NCI-H2227 treated with DMSO at 0.1 percent for 48 hours (cell line): ENCODE data around the gene FAM124B.

ENCODE experiments used
- DNase-seq: peaks from one replicate; lab custom pipeline; 2025; lab: John Stamatoyannopoulos, UW

Gene FAM124B

DNA sequence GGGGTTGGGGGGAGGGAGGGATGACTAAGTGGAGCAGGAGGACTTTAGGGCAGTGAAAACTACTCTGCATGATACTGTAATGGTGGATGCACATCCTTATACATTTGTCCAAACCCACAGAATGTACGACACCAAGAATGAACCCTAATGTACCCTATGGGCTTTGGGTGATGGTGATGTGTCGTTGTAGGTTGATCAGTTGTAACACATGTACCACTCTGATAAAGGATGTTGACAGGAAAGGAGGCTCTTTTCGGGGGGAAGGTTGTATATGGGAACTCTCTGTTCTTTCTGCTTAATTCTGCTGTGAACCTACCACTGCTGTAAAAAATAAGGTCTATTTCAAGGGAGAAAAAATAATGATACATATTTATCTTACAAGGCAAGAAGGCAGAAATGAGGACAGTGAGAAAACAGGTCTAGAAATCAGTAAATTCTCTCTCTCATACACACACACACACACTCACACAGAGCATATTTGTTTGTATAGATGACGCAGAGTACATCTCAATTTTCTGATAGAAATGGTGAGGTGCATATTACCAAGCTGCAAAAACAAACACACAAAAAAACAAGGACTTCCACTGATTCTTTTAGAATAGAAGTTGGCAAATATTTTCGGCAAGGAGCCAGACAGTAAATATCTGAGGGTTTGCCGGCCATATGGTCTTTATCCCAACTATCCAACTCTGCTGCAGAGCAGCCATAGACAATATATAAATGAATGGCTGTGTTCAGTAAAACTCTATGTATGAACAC, 20.2 kb downstream of the FAM124B start:
- no peak for DNase-seq

DNA sequence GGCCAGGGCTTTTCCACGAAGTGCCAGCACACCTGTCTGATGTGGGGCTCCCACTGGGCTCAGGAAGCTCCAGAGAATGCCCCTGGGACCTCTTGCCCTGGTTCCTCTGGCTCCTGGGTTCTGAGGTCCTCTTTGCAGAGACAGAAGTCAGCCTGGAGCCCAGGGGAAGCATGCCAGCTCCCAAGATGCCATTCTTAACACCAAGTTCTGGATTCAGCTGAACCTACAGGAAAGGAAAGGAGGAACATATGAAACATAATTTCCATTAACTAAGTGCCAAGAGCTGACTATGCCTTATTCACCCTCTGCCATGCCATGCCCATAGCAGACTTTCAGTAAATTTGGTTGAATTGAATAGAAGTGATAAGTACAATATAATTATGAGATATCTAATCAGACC, 21.9 kb downstream of the FAM124B start:
- DNase-seq: no peak

DNA sequence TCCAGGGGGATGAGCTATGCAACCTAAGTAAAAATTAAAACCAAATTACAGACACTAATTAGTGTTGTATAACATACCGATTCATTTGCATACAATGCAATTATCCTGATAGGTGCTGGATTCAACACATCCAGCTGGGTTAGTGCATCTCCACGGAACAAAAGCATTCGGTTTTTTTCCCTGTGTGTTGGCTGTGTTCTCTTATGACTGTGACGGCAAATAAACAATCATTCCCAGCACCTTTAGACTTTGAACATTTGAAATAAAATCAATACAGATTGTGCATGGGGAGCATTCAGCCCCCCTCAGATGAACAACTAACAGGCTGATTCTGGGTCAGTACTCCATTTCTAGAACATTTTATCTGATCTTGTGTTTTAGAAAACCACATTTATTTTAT, 22.7 kb downstream of the FAM124B start:
- DNase-seq: no peak

DNA sequence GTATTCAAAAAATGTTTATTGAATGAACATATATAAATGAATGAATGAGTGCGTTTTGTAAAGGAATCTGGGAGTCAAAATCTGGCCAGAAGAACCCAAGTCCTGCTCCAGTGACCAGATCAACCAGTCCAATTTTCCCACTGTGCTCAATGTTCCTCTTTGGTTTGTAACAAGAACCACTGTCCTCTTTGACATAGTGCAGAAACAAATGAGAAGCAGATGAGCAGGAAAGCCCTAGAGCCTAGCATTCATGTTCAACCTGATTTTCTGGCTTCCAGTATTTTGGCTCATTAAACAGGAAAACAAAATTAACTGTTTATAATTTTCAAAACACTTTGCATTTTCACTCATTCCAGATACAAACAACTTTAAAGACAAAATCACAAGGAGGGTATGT, 23.2 kb downstream of the FAM124B start:
- no peak for DNase-seq

DNA sequence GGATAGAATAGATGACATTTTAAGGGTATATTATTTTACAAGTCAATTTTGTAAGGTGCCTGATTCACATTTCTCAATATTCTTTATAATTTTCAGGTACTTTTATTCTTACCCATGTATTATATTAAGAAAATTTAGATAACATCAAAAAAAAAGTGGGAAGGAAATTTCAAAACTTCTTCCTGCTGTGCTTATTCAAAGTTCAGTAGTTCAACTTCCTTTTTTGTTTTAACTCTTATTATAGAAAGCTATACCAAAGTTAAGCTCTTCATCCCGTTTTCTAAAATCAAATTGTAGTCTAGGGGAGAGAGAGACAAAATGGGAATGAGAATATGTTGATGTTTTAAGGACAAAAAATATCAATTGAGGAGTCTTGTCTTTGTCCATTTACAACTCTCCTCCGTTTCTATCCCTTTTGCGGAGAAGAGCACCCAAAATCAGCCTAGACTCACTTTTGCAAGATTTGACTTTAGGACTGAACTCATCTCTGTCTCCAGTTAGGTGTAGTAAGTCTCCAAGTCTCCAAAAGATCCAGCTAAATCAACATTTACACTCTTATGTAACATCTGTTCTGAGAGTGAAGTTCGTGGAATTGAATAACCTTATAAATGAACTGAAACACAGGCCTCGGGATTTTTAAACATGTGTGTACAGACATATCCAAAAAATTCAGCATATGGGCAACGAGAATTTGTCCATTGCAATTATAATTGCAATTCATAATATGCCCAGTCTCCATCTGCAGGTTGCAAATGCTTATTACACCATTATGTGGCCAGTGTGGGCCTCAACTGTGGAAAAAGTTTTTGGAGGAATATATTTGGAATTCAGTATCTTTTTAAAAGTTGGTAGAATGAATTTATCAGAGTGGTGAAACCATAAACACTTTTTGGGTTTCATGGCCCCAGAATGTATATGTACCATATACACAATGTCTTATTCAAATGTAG, 23.9 kb downstream of the FAM124B start:
- no peak for DNase-seq

DNA sequence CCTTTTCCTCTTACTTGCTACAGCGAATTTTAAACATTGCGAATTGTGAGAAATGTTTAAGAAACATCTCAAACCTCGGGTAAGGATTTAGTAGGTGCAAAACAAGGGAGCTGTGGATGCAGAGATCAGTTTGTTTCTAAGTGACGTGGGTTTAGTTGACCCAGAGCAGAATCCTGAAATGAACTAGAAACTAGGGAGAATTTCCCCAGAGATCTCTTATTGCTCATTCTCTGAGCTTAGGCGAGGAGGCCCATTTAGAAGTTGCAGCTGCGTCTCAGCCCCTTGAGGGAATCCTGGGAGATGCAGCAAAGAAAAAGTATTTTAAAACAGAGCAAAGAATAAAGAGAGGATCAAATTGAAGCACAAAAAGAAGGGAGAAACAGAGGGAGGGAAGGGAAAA, 29.3 kb downstream of the FAM124B start:
- DNase-seq: no peak

DNA sequence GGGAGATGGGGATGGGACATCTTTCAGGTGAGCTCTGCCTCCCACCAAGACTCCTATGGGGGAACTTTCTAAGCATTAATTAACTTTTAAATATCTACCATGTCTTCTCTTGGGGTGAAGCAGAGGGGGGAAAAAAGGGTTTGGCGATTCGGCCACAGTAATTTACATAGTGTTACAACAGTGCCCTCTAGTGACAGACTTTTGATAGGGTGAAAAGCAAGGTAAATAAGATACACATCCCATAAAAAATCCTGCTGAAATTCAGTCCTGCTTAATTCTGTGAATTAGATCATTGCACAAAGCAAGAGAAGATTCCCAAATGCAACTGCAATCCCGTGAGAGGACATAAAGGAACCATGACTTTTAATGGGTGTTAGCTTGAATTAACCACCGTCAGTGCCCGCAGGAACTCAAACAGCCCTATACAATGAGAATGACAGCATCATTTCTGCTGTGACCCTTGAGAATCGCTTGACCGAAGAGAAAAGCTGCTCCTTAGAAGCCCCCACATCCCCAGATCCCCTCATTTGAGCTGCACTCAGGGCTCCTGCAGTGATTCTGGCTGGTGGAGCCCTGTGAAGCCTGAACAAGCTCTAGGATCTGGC, 32.8 kb downstream of the FAM124B start:
- DNase-seq: no peak

DNA sequence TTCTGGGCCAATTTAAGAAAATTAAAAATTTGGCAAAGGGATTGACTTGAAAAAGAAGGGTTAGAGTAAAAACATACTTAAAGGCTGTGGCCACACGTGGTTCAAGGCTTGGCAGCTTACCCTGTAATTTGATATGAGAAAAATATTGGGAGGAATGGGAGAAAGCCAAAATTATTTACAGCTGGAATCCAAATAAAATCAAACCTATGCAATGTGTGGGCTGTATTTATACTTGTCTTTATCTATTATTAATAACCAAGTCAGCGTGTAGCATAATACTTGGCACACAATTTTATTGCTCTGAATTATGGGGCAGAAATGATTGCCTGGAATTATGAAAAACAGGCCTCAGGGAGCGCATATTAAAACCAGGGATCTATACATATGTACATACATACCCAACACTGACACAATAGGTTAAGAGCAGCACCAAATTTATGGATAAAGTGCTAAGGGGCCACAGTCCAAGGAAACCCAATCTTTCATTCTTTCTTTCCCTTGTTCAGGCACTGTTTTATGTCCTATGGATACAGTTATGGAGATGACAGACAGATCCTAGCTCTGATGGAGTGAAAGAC, 35.6 kb downstream of the FAM124B start:
- DNase-seq: peak; percentile 30

DNA sequence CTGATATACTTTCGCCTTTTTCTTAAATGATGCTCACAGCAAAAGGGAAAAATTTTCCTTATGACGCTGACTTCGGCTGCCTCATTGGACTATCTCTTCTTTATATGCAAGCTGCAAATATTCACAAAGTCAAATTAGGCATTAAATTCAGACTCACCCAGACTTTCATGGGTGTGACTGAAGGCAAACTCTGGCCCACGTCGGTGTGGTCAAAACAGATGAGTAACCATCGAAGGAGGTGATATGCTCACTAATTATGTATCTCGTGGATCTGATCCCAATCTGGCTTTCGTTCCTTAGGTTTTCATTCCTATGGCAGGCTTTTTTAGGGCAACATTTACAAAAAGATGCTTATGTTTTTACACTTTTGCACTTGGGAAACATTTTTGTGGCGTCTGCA, 36.6 kb downstream of the FAM124B start:
- DNase-seq: no peak

DNA sequence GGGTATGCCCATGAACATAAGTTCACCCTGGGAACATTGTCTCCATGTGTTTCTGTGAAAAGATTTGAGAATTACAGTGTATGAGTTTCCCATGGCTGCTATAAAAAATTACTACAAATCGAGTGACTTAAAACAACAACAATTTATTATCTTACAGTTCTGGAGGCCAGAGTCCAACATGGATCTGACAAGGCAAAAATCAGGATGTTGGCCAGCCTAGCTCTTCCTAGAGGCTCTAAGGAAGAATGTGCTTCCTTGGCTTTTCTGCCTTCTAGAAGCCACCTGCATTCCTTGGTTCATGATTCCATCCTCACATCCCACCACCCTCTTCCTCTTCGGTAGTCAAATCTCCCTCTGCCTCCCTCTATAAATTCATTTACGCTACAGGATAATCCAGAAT, 38.6 kb downstream of the FAM124B start:
- no peak for DNase-seq

DNA sequence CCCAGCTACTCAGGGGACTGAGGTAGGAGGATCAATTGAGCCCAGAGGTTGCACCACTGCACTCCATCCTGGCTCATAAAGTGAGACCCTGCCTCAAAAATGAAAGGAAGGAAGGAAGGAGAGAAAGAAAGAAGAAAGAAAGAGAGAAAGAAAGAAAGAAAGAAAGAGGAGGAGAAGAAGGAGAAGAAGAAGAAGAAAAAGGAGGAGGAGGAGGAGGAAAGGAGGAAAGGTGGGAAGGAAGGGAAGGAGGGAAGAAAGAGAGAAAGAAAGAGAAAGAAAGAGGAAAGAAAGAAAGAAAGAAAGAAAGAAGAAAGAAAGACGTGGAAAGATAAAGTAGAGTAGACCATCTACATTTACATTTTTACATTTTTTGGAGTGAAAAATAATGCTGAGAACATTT, 39.8 kb downstream of the FAM124B start:
- DNase-seq: no peak

DNA sequence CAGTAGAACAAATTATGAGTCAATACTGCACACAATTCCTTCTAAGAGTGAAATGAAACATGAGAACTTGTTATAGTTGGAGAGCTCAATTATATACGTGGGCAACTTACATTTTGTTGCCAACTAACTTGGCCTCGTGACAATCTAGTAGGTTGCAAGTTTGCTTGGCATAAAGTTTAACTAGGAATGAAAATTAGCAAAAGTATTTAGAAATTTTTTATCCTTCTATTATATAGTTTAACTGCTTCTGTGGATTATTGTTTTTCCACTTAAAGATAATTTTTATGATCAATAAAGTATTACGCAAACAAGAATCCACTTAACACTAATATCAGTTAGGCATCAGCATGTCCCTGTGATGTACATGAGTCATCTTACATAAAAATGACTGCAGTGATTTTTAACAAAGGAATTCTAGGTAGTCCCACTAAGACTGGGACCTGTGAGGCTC, 41.1 kb downstream of the FAM124B start:
- DNase-seq: no peak

DNA sequence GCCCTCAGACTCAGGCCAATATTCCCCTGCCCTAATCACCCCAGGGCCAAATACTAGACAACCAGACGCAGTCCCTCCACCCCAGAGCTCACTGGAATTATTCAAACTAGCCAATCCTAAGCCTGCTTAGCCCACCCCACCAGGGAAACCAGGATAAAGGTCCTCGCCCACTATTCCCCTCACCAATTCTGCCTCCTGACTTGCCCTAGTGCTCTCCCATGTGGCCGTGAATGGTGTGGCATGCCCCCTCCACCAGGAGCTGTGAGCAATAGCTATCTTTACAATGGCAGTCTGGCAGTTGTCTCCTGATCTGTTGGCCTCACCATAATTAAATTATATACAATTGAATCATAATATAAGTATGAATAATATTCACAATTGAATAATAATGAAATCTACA, 42.3 kb downstream of the FAM124B start:
- DNase-seq: no peak

DNA sequence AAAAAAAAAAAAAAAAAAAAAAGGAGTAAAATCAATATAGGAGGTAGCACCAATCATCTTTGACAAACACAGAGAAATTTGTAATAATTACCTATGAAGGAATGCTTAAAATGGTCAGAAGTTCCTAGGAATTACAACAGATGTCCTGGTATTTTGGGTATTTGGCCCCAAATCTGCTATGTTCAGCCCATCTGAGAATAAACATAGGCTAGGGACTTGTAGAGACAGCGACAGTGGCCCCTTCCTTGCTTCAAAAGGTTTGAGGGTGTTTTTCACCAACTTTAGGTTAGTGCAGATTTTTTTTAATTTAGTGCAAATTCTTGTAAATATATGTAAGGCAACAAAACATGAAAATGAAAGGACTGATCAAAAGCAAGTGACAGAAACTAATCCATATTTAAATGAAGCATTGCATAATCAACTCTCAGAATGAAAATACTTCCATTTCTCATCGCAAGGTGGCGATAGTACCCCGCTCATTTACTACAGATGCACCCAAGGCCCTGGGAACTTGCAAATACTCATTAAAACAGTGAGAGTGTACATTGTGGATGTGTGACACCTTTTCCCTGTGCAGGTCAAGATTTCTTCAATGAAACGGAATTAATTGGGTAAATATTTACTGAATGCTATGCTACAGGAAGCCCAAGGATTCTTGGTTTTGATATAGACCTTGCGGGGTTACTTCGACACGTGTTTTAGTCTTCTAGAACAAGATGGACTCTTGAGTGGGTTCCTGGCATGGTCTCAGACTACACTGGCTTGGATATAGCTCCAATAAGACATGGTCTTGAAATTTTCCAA, 44.6 kb downstream of the FAM124B start:
- DNase-seq: peak; percentile 39

DNA sequence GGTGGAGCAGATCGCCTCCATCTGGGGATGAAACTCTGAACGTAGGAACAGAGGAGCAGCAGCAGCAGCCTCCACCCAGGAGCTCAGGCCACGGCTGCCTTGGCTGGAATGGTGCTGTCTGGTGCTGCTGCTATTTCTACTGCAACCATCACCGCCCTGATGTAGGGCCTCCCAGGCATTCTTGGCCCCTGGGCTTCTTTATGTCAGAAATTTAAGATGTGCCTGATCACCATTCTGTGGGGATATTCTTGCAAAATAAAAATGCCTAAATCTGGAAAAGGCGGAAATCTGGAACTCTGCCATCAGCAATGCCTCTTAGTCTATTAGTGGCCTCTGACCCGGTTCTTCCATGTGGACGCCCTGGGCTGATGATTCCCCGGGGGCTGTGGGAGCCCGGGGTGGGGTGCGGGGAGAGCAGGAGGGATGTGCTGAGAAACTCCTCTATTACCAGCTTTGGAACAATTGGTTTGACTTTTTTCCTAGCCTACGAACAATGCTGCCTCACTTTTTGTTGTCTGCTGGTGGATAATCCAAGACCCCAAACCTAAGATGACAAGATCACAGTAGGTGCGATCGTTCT, 47.2 kb downstream of the FAM124B start:
- DNase-seq: no peak

DNA sequence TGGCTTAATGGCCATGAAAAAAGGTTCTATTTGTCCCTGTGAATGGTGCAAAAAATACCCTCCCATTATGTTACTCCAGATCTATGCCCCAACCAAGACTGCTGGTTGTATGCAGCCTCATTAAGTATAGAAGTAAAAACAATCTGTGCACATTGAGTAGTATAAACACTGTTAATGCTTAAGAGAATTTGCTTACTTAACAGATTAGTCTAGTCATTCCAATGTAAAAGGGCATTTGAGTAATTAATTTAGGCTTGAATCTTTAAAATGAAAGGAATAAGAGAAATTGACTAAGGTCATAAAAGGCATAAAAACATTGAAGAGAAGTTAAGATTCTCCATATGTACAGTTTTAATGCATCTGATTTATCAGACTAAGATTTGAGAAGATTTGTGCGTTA, 51.2 kb downstream of the FAM124B start:
- DNase-seq: no peak

DNA sequence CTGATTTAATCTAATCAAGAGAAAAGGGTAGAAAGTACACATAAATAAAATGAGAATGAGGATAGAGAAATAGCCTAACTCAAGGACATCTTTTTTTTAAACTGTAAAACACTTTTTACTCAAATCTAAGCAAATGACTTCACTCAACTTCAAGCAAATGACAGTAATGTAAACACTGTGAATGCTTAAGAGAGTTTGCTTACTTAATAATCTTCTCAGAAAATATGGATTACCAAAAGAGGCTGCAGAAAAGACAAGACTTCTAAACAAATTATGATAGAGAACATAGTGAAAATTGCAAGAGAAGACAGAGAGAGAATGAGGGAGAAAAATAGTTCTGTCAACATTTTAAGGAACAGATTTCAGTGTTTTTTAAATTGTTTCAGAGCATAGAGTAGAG, 52.5 kb downstream of the FAM124B start:
- DNase-seq: no peak

DNA sequence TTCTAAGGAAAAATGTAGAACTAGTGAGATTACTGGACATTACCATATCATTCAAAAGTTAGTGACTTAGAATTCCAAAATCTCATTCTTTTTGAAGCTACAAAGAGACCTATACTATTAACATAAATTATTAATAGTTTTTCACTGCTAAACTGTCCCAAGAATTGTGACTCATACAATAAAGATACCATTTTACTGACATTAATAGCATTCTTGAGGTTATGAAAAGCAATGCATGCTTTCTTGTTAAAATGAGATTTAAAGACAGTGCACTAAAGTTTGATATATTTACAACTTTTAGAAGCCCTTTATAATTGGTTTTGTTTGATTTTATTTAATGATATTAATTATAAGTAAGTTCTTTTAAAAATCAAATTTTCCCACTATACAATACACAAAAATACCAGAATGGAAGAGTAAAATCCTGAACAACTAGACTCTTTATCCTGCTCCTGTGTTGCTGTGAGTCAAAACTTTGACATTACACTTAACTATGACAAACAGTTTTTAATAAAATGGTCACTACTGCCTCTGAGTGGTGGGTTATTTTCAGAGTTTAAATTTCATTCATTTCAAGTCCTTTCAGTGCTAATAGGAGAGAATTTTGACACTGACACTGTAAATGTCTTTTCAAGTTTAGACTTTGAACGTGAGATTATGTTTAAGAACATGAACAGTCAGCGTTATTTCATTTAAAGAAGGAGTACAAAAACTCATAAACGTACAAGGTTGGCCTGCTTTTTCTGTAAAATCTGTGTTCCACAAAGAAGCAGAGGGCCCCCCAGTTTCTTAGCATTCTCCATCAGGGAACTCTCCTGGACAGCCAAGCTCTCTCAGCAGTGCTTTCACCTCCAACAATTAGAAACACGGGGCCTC, 54.5 kb downstream of the FAM124B start:
- DNase-seq: no peak

DNA sequence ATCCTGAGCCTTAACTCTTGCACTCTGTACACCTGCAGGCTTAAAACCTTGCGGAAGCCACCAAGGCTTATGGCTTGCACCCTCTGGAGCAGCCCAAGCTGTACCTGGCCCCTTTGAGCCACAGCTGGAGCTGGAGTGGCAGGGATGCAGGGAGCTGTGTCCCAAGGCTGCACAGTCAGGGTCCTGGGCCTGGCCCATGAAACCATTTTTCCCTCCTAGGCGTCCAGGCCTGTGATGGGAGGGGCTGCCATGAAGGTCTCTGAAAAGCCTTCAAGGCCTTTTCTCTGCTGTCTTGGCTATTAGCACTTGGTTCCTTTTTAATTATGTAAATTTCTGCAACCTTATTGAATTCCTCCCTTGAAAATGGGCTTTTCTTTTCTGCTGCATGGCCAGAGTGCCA, 56.4 kb downstream of the FAM124B start:
- no peak for DNase-seq

DNA sequence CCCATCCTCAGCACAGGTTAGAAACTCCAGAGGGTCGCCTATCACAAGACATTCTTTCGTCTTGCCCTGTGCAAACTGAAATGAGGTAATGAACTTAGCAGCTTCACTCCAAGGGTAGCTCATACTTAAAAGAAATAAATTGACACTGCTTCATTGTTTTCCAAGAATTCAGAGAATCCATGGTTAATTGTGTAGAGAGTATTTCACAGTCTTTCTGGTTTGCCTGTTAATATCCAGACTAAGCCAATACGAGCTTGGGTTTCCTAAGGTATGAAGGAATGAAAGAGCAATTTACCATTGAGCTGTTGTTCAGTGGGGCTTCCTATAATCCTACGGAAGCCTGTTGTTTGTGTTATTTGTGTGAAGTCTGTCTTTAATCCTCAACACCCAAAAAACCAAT, 58.7 kb downstream of the FAM124B start:
- no peak for DNase-seq
